SK-MEL-5 (cell line): Measurements from ENCODE around the gene SLC12A5. TPM values are rescaled to one million over a fixed set of nuclear protein-coding genes. Genes with fewer than 3 reads are reported as not detected.

Experiments used
- total RNA-seq: library from RNA; depleted of rRNA; stranded (reverse); fragments of >200 nt; shearing (Covaris generic); gene quantifications from 2 replicates; pipeline ENCODE4 v1.2.3, GENCODE V29; 2014; rRNA removed

SLC12A5 gene
- total RNA-seq, 1 experiment from 2014 or later: 0.74 TPM

Other genes with a start within 250 kb of the SLC12A5 start
- 0.58 TPM in 1 of 2 replicates, not detected in the other for gene WFDC3, start 237.3 kb upstream of the SLC12A5 start, total RNA-seq
- 26.4 and 31.6 TPM in 2 replicates for gene DNTTIP1, start 237.3 kb upstream of the SLC12A5 start, total RNA-seq
- gene UBE2C, start 216.6 kb upstream of the SLC12A5 start, total RNA-seq: 75.4 and 76.9 TPM in 2 replicates
- 0.37 TPM in 1 of 2 replicates, not detected in the other for gene TNNC2, start 201.9 kb upstream of the SLC12A5 start, total RNA-seq
- gene SNX21, start 195.4 kb upstream of the SLC12A5 start, total RNA-seq: 14.8 and 25.5 TPM in 2 replicates
- 49.4 and 60.4 TPM in 2 replicates for gene ACOT8, start 171.8 kb upstream of the SLC12A5 start, total RNA-seq
- 3.0 and 3.4 TPM in 2 replicates for gene ZSWIM3, start 171.6 kb upstream of the SLC12A5 start, total RNA-seq
- gene ZSWIM1, start 148.0 kb upstream of the SLC12A5 start, total RNA-seq: 11.5 and 13.7 TPM in 2 replicates
- 1.3 and 2.2 TPM in 2 replicates for gene SPATA25, start 141.6 kb upstream of the SLC12A5 start, total RNA-seq
- 7.1 and 8.9 TPM in 2 replicates for gene NEURL2, start 138.0 kb upstream of the SLC12A5 start, total RNA-seq
- 447 and 457 TPM in 2 replicates for gene CTSA, start 137.9 kb upstream of the SLC12A5 start, total RNA-seq
- gene PLTP, start 117.1 kb upstream of the SLC12A5 start, total RNA-seq: 18.5 and 19.9 TPM in 2 replicates
- gene PCIF1, start 94.5 kb upstream of the SLC12A5 start, total RNA-seq: 9.2 and 10.9 TPM in 2 replicates
- 8.4 and 10.1 TPM in 2 replicates for gene ZNF335, start 57.0 kb upstream of the SLC12A5 start, total RNA-seq
- not detected in 2 replicates for gene MMP9, start 20.3 kb upstream of the SLC12A5 start, total RNA-seq
- 15.9 and 16.6 TPM in 2 replicates for gene NCOA5, start 60.7 kb downstream of the SLC12A5 start, total RNA-seq
- gene CD40, start 89.1 kb downstream of the SLC12A5 start, total RNA-seq: not detected in 2 replicates